ENCODE results near the gene PRKG1. TPM values are rescaled to one million over a fixed set of nuclear protein-coding genes. Genes with fewer than 3 reads are reported as not detected.

PRKG1 gene
- total RNA-seq, 2 donors from 2014 or later: 0.42 TPM; not detected in 1

- Mint-ChIP-seq H3K4me3 (no peak overlapping the region), H3K27me3 (peaks cover 6% of the 10 kb centered on the region), H3K4me1 (no peaks in the 10 kb centered on the region), H3K27ac (no peak overlapping the region), H3K36me3 (ENCODE audit: low read depth) (no peaks in the 10 kb centered on the region), H3K9me3 (no peaks in the 10 kb centered on the region)
- ATAC-seq (replicated peaks): no peak
Observed at GRCh38 chr10:51934373-51934772, 860.1 kb downstream of the PRKG1 start.

- Mint-ChIP-seq H3K4me1 (no peaks in the 10 kb centered on the region), H3K27ac (no peak overlapping the region), H3K36me3 (ENCODE audit: low read depth) (no peaks in the 10 kb centered on the region), H3K4me3 (no peak overlapping the region), H3K27me3 (peaks cover 6% of the 10 kb centered on the region), H3K9me3 (no peaks in the 10 kb centered on the region)
- ATAC-seq (replicated peaks): no peak
Observed at GRCh38 chr10:51935341-51935740, 861.1 kb downstream of the PRKG1 start.

- H3K27ac Mint-ChIP-seq: no peak overlapping the region
- H3K4me3 Mint-ChIP-seq: no peak overlapping the region
- H3K9me3 Mint-ChIP-seq: no peaks in the 10 kb centered on the region
Observed at GRCh38 chr10:51937308-51938140, 863.2 kb downstream of the PRKG1 start.

GRCh38 chr10:51950371-51950995 lies 876.2 kb downstream of the PRKG1 start:
- Mint-ChIP-seq H3K4me1 (no peaks in the 10 kb centered on the region), H3K36me3 (ENCODE audit: low read depth) (no peaks in the 10 kb centered on the region), H3K4me3 (no peak overlapping the region), H3K9me3 (no peaks in the 10 kb centered on the region), H3K27me3 (peaks cover 9% of the 10 kb centered on the region), H3K27ac (no peak overlapping the region)
- ATAC-seq (replicated peaks): no peak

More at GRCh38 chr10:51937308-51938140, 863.2 kb downstream of the PRKG1 start:
- peaks cover 6% of the 10 kb centered on the region for H3K27me3 Mint-ChIP-seq
- no peaks in the 10 kb centered on the region for H3K4me1 Mint-ChIP-seq
- no peaks in the 10 kb centered on the region for H3K36me3 Mint-ChIP-seq (ENCODE audit: low read depth)
- no peak for ATAC-seq (replicated peaks)

GRCh38 chr10:51950996-51951555 lies 876.8 kb downstream of the PRKG1 start:
- Mint-ChIP-seq H3K4me1 (no peaks in the 10 kb centered on the region), H3K4me3 (no peak overlapping the region), H3K9me3 (no peaks in the 10 kb centered on the region), H3K36me3 (ENCODE audit: low read depth) (no peaks in the 10 kb centered on the region), H3K27ac (no peak overlapping the region), H3K27me3 (peaks cover 6% of the 10 kb centered on the region)
- ATAC-seq (replicated peaks): no peak

- H3K27ac Mint-ChIP-seq: no peak overlapping the region
- H3K9me3 Mint-ChIP-seq: no peaks in the 10 kb centered on the region
- peaks cover 4% of the 10 kb centered on the region for H3K27me3 Mint-ChIP-seq
- no peak for ATAC-seq (replicated peaks)
- no peaks in the 10 kb centered on the region for H3K36me3 Mint-ChIP-seq (ENCODE audit: low read depth)
- no peak overlapping the region for H3K4me3 Mint-ChIP-seq
- H3K4me1 Mint-ChIP-seq: no peaks in the 10 kb centered on the region
Observed at GRCh38 chr10:51951601-51952000, 877.3 kb downstream of the PRKG1 start.

- Mint-ChIP-seq H3K36me3 (ENCODE audit: low read depth) (no peaks in the 10 kb centered on the region), H3K27ac (no peak overlapping the region), H3K9me3 (no peaks in the 10 kb centered on the region), H3K27me3 (peaks cover 4% of the 10 kb centered on the region), H3K4me3 (no peak overlapping the region), H3K4me1 (no peaks in the 10 kb centered on the region)
- ATAC-seq (replicated peaks): no peak
Observed at GRCh38 chr10:51952056-51952455, 877.8 kb downstream of the PRKG1 start.

- Mint-ChIP-seq H3K9me3 (no peaks in the 10 kb centered on the region), H3K4me3 (no peak overlapping the region), H3K36me3 (ENCODE audit: low read depth) (no peaks in the 10 kb centered on the region), H3K4me1 (no peaks in the 10 kb centered on the region), H3K27ac (no peak overlapping the region), H3K27me3 (peaks cover 10% of the 10 kb centered on the region)
- no peak for ATAC-seq (replicated peaks)
Observed at GRCh38 chr10:51955696-51956095, 881.4 kb downstream of the PRKG1 start.

GRCh38 chr10:51956822-51957221 lies 882.5 kb downstream of the PRKG1 start:
- H3K4me3 Mint-ChIP-seq: no peak overlapping the region
- no peaks in the 10 kb centered on the region for H3K36me3 Mint-ChIP-seq (ENCODE audit: low read depth)
- ATAC-seq (replicated peaks): no peak
- peaks cover 16% of the 10 kb centered on the region for H3K27me3 Mint-ChIP-seq
- H3K9me3 Mint-ChIP-seq: no peaks in the 10 kb centered on the region
- H3K4me1 Mint-ChIP-seq: no peaks in the 10 kb centered on the region
- no peak overlapping the region for H3K27ac Mint-ChIP-seq

GRCh38 chr10:51960494-51960895 lies 886.2 kb downstream of the PRKG1 start:
- Mint-ChIP-seq H3K27me3 (peaks cover 30% of the 10 kb centered on the region), H3K27ac (no peak overlapping the region), H3K9me3 (no peaks in the 10 kb centered on the region), H3K4me1 (no peaks in the 10 kb centered on the region), H3K36me3 (ENCODE audit: low read depth) (no peaks in the 10 kb centered on the region), H3K4me3 (no peak overlapping the region)
- no peak for ATAC-seq (replicated peaks)

GRCh38 chr10:51961401-51961800 lies 887.1 kb downstream of the PRKG1 start:
- no peaks in the 10 kb centered on the region for H3K4me1 Mint-ChIP-seq
- no peak for ATAC-seq (replicated peaks)
- no peaks in the 10 kb centered on the region for H3K36me3 Mint-ChIP-seq (ENCODE audit: low read depth)
- no peak overlapping the region for H3K4me3 Mint-ChIP-seq
- H3K27ac Mint-ChIP-seq: no peak overlapping the region
- no peaks in the 10 kb centered on the region for H3K9me3 Mint-ChIP-seq
- peaks cover 34% of the 10 kb centered on the region for H3K27me3 Mint-ChIP-seq

GRCh38 chr10:51964630-51965029 lies 890.3 kb downstream of the PRKG1 start:
- ATAC-seq (replicated peaks): no peak
- no peaks in the 10 kb centered on the region for H3K4me1 Mint-ChIP-seq
- peaks cover 26% of the 10 kb centered on the region for H3K27me3 Mint-ChIP-seq
- no peaks in the 10 kb centered on the region for H3K9me3 Mint-ChIP-seq
- H3K4me3 Mint-ChIP-seq: no peak overlapping the region
- H3K36me3 Mint-ChIP-seq (ENCODE audit: low read depth): no peaks in the 10 kb centered on the region
- H3K27ac Mint-ChIP-seq: no peak overlapping the region

GRCh38 chr10:51965451-51965850 lies 891.2 kb downstream of the PRKG1 start:
- Mint-ChIP-seq H3K4me1 (no peaks in the 10 kb centered on the region), H3K36me3 (ENCODE audit: low read depth) (no peaks in the 10 kb centered on the region), H3K4me3 (no peak overlapping the region), H3K9me3 (no peaks in the 10 kb centered on the region), H3K27ac (no peak overlapping the region), H3K27me3 (peaks cover 26% of the 10 kb centered on the region)
- no peak for ATAC-seq (replicated peaks)

GRCh38 chr10:51972733-51973346 lies 898.6 kb downstream of the PRKG1 start:
- ATAC-seq (replicated peaks): no peak
- no peaks in the 10 kb centered on the region for H3K4me1 Mint-ChIP-seq
- no peaks in the 10 kb centered on the region for H3K9me3 Mint-ChIP-seq
- H3K4me3 Mint-ChIP-seq: no peak overlapping the region
- no peak overlapping the region for H3K27ac Mint-ChIP-seq
- H3K27me3 Mint-ChIP-seq: peaks cover 4% of the 10 kb centered on the region
- no peaks in the 10 kb centered on the region for H3K36me3 Mint-ChIP-seq (ENCODE audit: low read depth)

- Mint-ChIP-seq H3K4me1 (no peaks in the 10 kb centered on the region), H3K36me3 (ENCODE audit: low read depth) (no peaks in the 10 kb centered on the region), H3K27me3 (peaks cover 16% of the 10 kb centered on the region), H3K4me3 (no peak overlapping the region), H3K9me3 (no peaks in the 10 kb centered on the region), H3K27ac (no peak overlapping the region)
- ATAC-seq (replicated peaks): no peak
Observed at GRCh38 chr10:51980752-51981151, 906.5 kb downstream of the PRKG1 start.
